Measurements from ENCODE around the gene EPX.

Gene EPX

GRCh38 chr17:58229881-58230280 lies 37.4 kb downstream of the EPX start:
- no peak for DNase-seq

GRCh38 chr17:58231641-58232040 lies 39.1 kb downstream of the EPX start:
- DNase-seq: no peak

- no peak for DNase-seq
These were observed 40.2 kb downstream of the EPX start for GRCh38 chr17:58232707-58233156.

DNA sequence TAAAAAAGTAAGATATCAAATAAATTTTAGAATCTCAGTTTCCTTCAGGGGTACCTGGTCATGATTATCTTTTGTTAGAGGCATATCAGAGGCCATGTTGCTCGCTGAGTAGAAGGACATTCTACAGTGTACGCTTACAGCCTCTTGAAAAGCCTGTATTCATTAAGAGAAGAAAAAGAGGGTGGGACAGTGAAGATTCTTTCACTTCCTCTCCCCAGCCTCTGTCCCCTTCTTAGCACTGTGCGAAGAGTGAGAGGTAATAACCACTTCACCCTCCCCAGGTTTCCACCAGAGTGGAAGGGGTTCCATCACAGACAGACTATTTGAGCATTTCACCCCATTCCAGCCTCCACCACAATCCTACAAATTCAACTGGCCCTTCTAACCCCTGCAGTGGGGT lies 41.0 kb downstream of the EPX start:
- DNase-seq: no peak

DNA sequence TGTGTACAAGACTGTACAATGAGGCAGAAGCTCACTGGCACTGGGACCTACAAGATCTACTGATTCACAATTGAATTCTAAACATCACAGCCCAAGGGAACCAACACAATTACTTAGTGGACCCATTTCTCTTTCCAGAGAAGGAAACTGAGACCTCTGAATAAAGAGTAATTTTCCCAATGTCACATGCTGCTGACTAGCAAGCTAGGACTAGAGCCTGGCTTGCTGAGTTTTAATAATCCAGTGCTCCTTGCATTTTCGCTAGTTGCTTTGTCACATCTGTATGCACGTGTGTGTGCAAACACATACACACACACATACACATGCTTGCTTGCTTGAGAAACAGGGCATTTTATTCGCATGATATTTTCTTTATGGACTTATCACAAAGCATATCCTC lies 42.0 kb downstream of the EPX start:
- DNase-seq: no peak

- no peak for DNase-seq
These were observed 43.3 kb downstream of the EPX start for GRCh38 chr17:58235821-58236220.

GRCh38 chr17:58236394-58236793 lies 43.9 kb downstream of the EPX start:
- no peak for DNase-seq

- no peak for DNase-seq
These were observed 45.7 kb downstream of the EPX start, which contains the start of gene LPO for GRCh38 chr17:58238147-58238634. Gene LPO, plus strand, starts transcription at chr17:58238584. Its CDS starts 4,396 bp downstream, at chr17:58242980.

DNA sequence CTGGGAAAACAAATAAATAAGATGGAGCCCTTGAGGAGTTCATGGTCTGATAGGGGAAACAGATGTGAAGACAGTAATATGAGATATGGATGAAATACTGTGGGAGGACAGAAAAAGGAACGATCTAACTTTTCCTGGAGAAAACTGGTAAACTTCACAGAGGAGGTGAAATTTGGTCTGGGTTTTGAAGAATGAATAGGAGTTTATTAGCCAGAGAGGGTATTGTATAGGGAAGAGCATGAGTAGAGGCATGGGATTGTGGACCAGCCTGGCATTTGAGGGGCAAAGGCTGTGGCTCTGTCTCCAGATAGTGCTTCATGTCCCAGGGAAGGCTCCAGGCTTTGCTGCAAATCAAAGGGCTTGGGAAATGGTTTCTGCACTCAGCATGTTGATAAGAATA lies 47.5 kb downstream of the EPX start:
- DNase-seq: no peak

DNA sequence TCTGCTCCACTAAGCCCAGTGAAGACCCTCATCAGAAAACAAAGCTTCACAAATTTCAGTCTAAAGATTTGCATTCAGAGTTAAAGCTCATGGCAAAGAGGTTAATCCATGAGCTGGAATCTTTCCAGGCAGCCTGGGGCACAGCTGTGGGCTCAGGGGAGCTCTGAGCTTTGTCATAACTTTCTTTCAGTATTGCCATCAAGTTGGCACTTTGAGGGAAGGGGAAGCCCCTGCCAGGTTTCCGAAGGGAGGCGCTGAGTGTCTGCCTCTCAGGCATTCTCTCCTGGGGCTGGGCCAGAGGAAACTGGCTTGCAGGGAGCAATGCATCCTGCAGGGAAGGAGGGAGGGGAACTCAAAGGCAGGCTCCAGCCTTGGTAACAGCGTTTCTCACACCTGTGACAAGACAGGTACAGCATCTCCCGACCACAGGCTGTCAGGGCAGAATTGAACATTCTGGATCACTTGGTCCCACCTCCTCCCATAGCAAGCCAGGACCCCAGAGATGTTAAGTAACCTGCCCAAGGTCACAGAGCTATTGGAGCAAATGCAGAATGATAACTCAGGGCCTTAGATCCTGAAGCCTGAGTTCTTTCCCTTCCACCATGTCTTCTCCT lies 49.8 kb downstream of the EPX start:
- no peak for DNase-seq

- no peak for DNase-seq
These were observed 52.4 kb downstream of the EPX start for GRCh38 chr17:58244963-58245362.

DNA sequence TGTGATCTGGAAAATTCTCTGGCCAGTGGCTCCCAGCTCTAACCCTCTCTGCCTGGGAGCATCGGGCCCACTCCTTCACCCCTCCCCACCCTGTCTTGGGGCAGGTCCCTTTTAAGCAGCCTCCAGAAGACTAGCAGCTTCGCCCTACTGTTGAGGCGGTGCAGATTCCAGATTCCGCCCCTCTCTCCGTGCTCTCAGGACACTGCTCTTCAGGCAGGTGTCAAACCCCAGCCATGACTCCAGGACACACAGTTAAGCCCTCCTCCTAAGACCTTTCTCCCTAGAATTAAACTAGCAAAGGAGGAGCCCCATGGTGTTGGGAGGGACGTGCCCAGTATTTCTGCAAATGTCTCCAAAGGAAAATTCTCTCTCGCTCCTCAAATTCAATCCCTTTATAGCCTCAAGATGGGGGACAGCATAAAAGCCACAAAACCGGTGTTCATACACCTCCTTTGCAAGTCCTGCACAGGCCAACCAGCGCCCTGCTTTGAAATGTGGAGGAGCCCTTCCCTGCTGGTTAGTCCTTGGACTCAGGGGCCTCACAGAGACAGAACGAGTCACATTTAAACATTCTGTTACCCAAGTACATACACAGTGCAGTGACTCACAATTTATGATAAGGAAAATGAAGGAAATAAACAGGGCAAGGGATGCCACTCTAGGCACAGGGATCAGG lies 53.0 kb downstream of the EPX start:
- DNase-seq: no peak

DNA sequence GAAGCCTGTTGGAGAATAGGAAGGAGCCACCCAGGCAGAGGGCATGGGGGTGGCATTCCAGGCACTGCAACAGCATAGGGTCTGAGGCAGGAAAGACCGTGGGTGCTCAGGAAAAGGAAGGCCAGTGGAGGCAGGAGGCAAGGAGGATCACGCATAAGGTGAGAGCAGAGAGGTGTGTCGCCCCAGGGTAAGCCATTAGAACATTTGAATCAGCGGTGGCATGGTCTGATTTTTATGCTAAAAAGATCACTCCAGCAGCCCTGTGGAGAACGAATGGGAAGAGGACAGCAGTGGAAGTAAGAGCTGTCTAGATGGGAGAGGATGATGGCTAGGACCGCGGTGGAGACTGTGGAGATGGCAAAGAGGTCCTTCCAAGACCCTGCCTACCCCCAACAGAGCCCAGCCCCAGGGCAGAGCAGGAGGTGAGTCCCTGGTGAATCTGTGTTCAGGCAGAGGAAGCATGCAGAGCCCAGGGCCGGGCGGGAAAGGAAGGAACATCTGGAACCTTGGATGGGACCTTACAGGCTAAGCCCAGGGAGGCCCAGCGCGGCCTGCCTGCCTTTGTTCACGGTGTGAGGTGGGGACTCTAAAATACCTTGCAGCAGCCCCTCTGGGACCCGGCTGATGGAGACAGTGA lies 53.7 kb downstream of the EPX start:
- DNase-seq: no peak

DNA sequence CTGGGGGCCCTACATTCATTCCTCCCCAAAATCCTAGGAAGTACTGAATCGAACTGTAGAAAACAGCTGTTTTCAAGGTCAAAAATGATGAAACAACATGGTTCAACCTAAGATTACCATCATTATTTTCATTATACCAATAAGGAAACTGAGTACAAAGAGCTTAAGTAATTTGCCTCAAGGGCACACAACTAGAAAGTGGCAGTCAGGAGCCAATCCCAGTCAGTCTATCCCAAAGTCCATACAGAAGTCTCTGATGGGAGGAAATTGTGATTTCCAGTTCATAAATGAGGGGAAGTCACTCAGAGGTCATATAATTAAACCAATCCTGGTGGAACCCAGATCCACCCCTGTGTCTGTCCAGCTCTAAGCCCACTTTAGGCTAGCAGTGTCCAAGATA lies 54.3 kb downstream of the EPX start:
- no peak for DNase-seq

GRCh38 chr17:58247511-58248363 lies 55.2 kb downstream of the EPX start:
- no peak for DNase-seq

DNA sequence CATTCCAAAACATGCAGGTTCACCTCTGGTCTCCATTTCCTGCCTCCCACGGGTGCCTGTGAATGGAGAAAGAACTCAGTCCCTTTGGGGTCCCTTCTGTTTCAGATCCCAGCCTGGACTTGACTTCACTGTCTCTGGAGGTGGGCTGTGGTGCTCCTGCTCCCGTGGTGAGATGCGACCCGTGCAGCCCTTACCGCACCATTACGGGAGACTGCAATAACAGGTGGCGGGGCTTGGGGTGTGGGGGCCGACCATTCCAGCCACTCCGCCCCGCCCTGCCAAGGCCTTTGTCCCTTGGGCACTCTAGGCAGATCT lies 56.4 kb downstream of the EPX start:
- no peak for DNase-seq

- no peak for DNase-seq
These were observed 57.0 kb downstream of the EPX start for GRCh38 chr17:58249270-58250133.

- no peak for DNase-seq
These were observed 58.0 kb downstream of the EPX start for GRCh38 chr17:58250344-58251011.

DNA sequence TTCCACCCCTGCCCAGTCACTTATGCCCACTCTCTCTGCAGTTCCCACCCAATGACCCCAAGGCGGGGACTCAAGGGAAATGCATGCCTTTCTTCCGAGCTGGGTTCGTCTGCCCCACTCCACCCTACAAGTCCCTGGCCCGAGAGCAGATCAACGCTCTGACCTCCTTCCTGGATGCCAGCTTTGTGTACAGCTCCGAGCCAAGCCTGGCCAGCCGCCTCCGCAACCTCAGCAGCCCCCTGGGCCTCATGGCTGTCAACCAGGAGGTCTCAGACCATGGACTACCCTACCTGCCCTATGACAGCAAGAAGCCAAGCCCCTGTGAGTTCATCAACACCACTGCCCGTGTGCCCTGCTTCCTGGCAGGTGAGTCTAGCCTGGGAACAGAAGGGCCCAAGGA lies 59.6 kb downstream of the EPX start:
- DNase-seq: no peak

GRCh38 chr17:58253082-58253481 lies 60.6 kb downstream of the EPX start:
- DNase-seq: no peak

Data from NCI-H187 treated with DMSO at 0.1 percent for 48 hours (cell line).